ENCODE data around the gene ADCY7.

- TF ChIP-seq CTCF (conservative IDR thresholded peaks at IDR 0.05; ENCODE audit: low read depth, low read length) (no peak), EZH2 (IDR thresholded peaks at IDR 0.05; ENCODE audit: borderline replicate concordance, low read depth, low read length, poor library complexity, severe bottlenecking) (no peak)
Observed at GRCh38 chr16:50300942-50301625, 34.7 kb downstream of the ADCY7 start.
